ENCODE data around the gene XAGE5. TPM values are rescaled to one million over a fixed set of nuclear protein-coding genes. Genes with fewer than 3 reads are reported as not detected.
"Not testable (repeated sequence)": the region's sequence is repeated elsewhere in the genome, so short reads cannot be mapped to it uniquely, and the experiment has no call there.

Gene XAGE5
- total RNA-seq, 1 experiment from 2014 or later, result not detected

GRCh38 chrX:52843619-52844018 is 32.5 kb downstream of the XAGE5 start:
- H3K4me3 Mint-ChIP-seq; POLR2A ChIA-PET; H3K9me3 Mint-ChIP-seq; ATAC-seq; H3K27ac Mint-ChIP-seq; H3K4me1 Mint-ChIP-seq; CTCF ChIA-PET; H3K36me3 Mint-ChIP-seq; DNase-seq (ENCODE audit: low spot score): not testable (repeated sequence)
- H3K27me3 Mint-ChIP-seq (ENCODE audit: low read depth), result peaks cover 18% of the 10 kb centered on the region

- POLR2A ChIA-PET, result no interaction called here
- Mint-ChIP-seq H3K9me3 (peaks cover 15% of the 10 kb centered on the region), H3K36me3 (no peaks in the 10 kb centered on the region), H3K27me3 (ENCODE audit: low read depth) (peaks cover 9% of the 10 kb centered on the region; the same call in 1 of the 2 replicates), H3K4me3 (no peak overlapping the region), H3K4me1 (no peaks in the 10 kb centered on the region), H3K27ac (no peak overlapping the region)
- ATAC-seq (no peak), DNase-seq (ENCODE audit: low spot score) (no peak)
- CTCF ChIA-PET, result no interaction called here
- TF ChIP-seq, protein P1, sequence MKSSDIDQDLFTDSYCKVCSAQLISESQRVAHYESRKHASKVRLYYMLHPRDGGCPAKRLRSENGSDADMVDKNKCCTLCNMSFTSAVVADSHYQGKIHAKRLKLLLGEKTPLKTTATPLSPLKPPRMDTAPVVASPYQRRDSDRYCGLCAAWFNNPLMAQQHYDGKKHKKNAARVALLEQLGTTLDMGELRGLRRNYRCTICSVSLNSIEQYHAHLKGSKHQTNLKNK (CRISPR knock-in tag; IDR thresholded peaks at IDR 0.05), result no peak
- no peak for TF ChIP-seq ZBTB21 (CRISPR knock-in tag; IDR thresholded peaks at IDR 0.05; ENCODE audit: borderline replicate concordance)
These were observed 41.2 kb downstream of the XAGE5 start for GRCh38 chrX:52852110-52852860.

GRCh38 chrX:52856991-52857525 is 46.0 kb downstream of the XAGE5 start:
- not testable (repeated sequence) for H3K27ac Mint-ChIP-seq

DNA sequence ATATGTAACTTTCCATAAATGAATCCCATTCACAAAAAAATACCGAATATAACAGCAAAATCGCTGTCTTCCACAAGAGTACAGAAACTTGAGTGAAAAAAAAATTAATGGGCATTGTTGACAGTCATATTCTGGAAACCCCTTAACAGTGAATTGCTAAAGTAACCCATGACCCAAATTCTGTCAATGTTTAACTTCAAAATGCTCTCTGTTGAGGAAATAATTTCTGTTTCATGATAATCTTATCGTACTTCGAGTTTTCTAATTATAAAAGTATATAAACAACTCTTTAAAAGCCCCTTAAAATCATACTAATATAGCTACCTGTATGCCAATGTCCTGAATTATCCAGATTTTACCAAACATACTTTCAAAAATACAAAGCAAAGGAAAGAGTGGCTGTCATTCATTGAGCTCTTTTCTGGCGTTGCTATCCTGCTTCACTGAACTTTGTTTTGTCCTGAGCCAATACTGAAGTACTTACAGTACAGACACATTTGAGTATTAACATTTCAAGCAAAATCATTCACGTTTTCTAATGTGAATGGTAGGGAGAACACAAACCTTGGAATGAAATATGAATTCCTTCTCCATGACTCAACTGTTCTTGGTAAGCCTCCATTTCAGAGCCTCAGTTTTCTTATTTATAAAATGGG is 54.4 kb downstream of the XAGE5 start:
- POLR2A ChIA-PET, result no interaction called here
- Mint-ChIP-seq H3K36me3 (no peaks in the 10 kb centered on the region), H3K4me3 (no peak overlapping the region), H3K4me1 (no peaks in the 10 kb centered on the region), H3K9me3 (peaks cover 4% of the 10 kb centered on the region; the same call in 1 of the 2 replicates), H3K27me3 (ENCODE audit: low read depth) (peaks cover 5% of the 10 kb centered on the region), H3K27ac (no peak overlapping the region)
- DNase-seq (ENCODE audit: low spot score), result no peak
- CTCF ChIA-PET, result no interaction called here
- no peak for ATAC-seq
- no peak for TF ChIP-seq GTF2I (CRISPR knock-in tag; conservative IDR thresholded peaks at IDR 0.05)
- TF ChIP-seq, protein P2, sequence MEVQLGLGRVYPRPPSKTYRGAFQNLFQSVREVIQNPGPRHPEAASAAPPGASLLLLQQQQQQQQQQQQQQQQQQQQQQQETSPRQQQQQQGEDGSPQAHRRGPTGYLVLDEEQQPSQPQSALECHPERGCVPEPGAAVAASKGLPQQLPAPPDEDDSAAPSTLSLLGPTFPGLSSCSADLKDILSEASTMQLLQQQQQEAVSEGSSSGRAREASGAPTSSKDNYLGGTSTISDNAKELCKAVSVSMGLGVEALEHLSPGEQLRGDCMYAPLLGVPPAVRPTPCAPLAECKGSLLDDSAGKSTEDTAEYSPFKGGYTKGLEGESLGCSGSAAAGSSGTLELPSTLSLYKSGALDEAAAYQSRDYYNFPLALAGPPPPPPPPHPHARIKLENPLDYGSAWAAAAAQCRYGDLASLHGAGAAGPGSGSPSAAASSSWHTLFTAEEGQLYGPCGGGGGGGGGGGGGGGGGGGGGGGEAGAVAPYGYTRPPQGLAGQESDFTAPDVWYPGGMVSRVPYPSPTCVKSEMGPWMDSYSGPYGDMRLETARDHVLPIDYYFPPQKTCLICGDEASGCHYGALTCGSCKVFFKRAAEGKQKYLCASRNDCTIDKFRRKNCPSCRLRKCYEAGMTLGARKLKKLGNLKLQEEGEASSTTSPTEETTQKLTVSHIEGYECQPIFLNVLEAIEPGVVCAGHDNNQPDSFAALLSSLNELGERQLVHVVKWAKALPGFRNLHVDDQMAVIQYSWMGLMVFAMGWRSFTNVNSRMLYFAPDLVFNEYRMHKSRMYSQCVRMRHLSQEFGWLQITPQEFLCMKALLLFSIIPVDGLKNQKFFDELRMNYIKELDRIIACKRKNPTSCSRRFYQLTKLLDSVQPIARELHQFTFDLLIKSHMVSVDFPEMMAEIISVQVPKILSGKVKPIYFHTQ (CRISPR knock-in tag; IDR thresholded peaks at IDR 0.05), result no peak
- TF ChIP-seq, protein P3, sequence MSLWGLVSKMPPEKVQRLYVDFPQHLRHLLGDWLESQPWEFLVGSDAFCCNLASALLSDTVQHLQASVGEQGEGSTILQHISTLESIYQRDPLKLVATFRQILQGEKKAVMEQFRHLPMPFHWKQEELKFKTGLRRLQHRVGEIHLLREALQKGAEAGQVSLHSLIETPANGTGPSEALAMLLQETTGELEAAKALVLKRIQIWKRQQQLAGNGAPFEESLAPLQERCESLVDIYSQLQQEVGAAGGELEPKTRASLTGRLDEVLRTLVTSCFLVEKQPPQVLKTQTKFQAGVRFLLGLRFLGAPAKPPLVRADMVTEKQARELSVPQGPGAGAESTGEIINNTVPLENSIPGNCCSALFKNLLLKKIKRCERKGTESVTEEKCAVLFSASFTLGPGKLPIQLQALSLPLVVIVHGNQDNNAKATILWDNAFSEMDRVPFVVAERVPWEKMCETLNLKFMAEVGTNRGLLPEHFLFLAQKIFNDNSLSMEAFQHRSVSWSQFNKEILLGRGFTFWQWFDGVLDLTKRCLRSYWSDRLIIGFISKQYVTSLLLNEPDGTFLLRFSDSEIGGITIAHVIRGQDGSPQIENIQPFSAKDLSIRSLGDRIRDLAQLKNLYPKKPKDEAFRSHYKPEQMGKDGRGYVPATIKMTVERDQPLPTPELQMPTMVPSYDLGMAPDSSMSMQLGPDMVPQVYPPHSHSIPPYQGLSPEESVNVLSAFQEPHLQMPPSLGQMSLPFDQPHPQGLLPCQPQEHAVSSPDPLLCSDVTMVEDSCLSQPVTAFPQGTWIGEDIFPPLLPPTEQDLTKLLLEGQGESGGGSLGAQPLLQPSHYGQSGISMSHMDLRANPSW (CRISPR knock-in tag; conservative IDR thresholded peaks at IDR 0.05; ENCODE audit: low read depth), result no peak
- TF ChIP-seq CREB1 (CRISPR knock-in tag; IDR thresholded peaks at IDR 0.05), result no peak
- no peak for TF ChIP-seq ZNF232 (CRISPR knock-in tag; IDR thresholded peaks at IDR 0.05)
- TF ChIP-seq GABPB1 (CRISPR knock-in tag; IDR thresholded peaks at IDR 0.05), result no peak
- TF ChIP-seq ZNF423 (CRISPR knock-in tag; IDR thresholded peaks at IDR 0.05), result no peak
- TF ChIP-seq PRDM15 (CRISPR knock-in tag; IDR thresholded peaks at IDR 0.05), result no peak
- no peak for TF ChIP-seq RELA (CRISPR knock-in tag; IDR thresholded peaks at IDR 0.05; ENCODE audit: borderline replicate concordance)
- TF ChIP-seq ZNF263 (CRISPR knock-in tag; IDR thresholded peaks at IDR 0.05; ENCODE audit: low read depth), result no peak
- TF ChIP-seq FOXP1 (CRISPR knock-in tag; IDR thresholded peaks at IDR 0.05; ENCODE audit: borderline replicate concordance), result no peak
- no peak for TF ChIP-seq JUN (CRISPR knock-in tag; IDR thresholded peaks at IDR 0.05)
- no peak for TF ChIP-seq NFE2L1 (CRISPR knock-in tag; IDR thresholded peaks at IDR 0.05)
- TF ChIP-seq, protein P4, sequence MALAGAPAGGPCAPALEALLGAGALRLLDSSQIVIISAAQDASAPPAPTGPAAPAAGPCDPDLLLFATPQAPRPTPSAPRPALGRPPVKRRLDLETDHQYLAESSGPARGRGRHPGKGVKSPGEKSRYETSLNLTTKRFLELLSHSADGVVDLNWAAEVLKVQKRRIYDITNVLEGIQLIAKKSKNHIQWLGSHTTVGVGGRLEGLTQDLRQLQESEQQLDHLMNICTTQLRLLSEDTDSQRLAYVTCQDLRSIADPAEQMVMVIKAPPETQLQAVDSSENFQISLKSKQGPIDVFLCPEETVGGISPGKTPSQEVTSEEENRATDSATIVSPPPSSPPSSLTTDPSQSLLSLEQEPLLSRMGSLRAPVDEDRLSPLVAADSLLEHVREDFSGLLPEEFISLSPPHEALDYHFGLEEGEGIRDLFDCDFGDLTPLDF (CRISPR knock-in tag; IDR thresholded peaks at IDR 0.05), result no peak

More at GRCh38 chrX:52856991-52857525, 46.0 kb downstream of the XAGE5 start:
- H3K4me3 Mint-ChIP-seq; POLR2A ChIA-PET; DNase-seq (ENCODE audit: low spot score); H3K36me3 Mint-ChIP-seq; H3K9me3 Mint-ChIP-seq; CTCF ChIA-PET; H3K4me1 Mint-ChIP-seq; ATAC-seq: not testable (repeated sequence)
- peaks cover 12% of the 10 kb centered on the region; the same call in 1 of the 2 replicates for H3K27me3 Mint-ChIP-seq (ENCODE audit: low read depth)
